Measurements from ENCODE around the gene ATP6V1G1.

- no peak for TF ChIP-seq CTCF (IDR thresholded peaks at IDR 0.05)
- TF ChIP-seq POLR2AphosphoS5 (IDR thresholded peaks at IDR 0.05) = no peak
These were observed 25.5 kb downstream of the ATP6V1G1 start for GRCh38 chr9:114613087-114613486.
